GM11168 (cell line): ENCODE results near the gene TMEM207.

Experiments
- in situ Hi-C: fragments of 300-500 bp; cut with MboI; formaldehyde crosslinking; loops from one replicate; pipeline ENCODE4 v1.12.0; 2022; ENCODE audit warnings: low sequenced_read_pairs; ENCODE audit not compliant: unreplicated experiment

Gene TMEM207

DNA sequence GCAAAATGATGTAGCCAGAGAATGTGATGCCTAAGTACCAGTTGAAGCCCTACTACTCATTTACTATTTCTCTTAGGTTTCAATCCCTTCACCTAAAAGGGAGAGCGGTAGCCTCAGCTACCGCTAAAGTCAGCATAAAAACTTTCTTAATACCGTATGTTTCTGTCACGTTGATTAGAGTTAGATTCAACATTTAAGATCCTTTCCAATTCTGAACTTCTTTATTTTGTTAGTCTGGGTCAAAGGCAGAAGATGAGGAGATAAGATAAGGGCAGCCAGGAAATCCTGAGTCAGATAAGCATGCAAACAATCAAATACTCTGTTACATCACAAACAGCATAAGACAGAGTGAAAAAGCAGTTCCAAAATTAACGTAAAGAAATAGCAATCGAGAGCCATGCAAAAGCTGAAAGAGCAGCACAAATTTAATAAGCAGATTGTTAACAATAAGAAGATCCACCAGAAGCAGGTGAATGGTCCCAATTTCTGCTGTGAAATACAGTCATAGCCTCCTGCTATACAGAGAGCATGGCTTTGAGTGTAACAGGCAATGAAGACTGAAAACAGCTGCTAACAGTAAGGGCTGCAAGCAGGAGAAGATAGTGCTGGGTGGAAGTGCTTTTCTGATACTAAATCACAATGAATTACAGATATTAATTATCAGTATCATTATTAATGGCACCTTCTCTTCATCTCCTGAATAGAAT lies 3.0 kb downstream of the TMEM207 start:
- in situ Hi-C loops = no loop called here

DNA sequence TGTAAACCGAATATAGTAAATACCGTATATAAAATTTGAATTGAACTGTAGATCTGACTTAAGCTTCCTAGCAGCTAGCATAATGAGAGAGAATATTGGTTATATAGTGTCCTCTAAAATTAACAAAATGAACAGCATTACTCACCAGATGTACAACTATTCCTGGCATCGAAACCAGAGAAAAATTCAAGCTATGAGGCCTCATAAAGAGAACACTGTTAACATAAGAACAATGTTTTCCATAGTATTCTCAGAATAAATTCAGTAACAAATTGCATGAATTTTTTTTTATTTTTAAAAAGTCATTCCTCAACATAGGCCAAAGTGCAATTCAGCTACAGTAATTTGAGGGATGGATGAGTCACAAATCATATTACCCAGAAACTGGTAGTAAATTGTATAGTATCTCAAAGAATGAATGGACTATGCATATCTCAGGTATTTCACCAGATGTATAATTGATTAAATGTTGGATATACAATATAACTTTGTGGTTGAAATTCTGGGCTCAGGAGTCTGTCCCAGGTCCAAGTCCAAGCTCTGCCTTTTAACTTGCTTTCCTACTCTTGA lies 5.0 kb downstream of the TMEM207 start:
- in situ Hi-C loops = no loop called here

DNA sequence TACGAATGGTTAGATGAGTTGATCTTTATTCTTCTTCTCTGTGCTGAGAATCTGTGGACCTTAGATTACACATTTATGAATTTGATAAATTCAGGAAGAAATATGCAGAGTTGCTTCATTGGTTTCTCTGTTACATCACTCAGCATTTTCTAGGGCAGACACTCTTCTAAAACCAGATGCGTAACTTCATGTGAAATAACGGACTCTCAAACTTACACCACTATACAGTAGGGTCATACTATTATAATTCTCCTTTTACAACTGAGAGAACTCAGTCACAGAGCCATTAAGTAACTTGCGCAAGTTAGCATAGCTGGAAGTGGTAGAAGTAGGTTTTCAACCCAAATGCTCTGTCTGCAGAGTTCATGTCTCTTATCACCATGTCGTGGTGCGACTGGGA lies 5.7 kb downstream of the TMEM207 start:
- in situ Hi-C loops = no loop called here

DNA sequence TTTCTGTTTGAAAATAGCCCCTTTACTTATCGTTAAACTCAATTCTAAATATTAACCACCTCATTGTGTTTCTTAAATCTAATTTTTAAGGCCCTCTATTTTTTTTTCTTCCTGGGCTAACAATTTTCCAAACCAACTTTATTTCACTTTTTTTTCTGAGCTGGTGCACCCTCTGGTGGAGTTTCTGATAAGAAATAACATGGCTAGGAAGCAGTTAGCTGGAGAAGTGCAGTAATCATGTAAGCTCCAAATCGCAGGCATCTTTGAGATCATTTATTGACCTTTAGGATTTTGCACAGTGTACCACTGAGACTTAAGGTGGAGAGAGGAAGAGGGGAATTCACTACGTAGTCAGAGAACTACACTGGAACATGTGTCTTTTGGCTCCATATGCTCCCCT lies 6.4 kb downstream of the TMEM207 start:
- in situ Hi-C loops = no loop called here

DNA sequence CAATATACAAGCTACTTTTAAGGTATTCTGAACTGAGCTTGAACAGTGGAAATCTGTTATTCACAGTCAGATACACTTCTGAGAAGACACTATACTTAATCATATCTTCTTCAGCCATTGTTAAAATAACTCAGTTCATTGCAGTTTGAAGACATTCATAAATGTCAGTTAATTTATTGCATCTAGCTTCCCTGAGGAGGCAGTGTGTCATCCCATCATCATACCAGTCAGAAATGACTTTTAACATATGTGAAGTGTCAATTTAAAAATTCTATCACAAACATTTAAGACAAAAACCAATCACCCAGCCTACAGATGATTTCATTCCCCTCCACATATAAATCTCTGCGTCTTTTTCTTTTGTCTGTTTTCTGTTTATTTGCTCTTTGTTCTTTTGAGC lies 7.5 kb downstream of the TMEM207 start:
- in situ Hi-C loops = no loop called here

DNA sequence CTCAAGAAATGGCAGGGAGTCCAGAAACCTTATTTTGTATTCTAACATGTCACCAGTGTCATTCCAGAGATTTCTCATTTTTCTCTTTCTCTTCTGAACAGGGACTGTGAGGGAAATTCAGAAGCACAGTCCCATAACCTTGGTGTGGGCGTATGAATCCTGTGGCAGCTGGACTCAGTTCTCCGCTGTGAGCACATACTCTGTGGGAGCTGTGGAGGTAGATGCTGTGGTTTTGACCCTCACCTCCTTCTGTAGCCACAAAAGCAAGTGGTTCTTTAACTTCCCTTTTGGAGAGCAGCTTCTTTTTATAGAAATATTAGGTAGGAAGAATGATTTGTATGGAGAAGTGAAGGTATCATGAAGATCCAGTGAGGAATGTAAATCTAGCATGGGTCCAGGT lies 13.4 kb downstream of the TMEM207 start:
- in situ Hi-C loops = no loop called here

DNA sequence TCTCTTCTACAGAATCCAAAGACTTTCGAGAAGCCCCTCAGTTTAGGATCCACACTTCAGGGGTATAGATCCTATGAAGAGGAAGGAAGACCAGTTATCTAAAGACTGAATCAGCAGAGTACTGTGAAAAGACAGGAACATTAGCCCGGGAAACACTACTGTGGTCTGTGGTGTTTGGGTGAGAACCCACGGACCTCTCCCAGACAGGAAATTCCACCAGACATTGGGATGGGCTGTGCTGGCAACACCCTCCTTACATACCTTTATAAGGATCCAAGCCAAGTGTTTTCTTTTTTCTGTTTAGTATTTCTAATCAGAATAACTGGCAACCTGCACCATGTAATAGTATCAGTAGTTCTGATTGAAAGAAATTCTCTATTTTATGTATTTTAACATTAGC lies 14.1 kb downstream of the TMEM207 start:
- in situ Hi-C loops = no loop called here

DNA sequence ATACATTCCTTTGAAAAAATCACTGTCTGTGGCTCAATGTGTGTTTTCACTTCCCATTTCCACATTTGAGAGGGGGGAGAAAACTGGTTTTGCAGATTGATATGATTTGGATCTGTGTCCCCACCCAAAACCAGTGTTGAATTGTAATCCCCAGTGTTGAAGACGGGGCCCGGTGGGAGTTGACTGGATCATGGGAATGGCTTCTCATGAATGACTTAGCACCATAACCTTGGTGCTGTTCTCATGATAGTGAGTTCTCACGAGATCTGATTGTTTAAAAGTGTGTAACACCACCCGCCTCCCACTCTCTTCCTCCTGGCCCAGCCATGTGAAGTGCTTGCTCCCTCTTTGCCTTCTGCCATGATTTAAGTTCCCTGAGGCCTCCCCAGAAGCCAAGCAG lies 16.1 kb downstream of the TMEM207 start:
- in situ Hi-C loops = no loop called here

DNA sequence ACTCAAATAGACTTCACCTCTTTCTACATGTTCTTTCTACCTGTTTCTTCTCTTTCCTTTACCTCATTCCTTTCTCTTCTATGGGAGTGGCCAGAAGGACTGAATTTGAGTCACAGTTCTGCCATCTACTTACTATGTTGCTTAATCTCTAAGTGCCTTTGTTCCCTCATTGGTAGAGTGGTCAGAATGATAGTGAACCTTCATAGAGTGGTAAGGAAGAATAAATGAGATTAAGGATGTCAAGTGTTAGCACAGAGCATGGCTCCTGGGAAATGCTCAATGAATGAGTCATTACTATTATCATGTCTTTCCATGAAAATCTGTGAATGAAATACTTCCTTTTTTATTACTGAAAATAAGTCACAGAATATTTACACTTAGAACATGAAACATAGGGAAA lies 17.5 kb downstream of the TMEM207 start:
- in situ Hi-C loops = no loop called here

DNA sequence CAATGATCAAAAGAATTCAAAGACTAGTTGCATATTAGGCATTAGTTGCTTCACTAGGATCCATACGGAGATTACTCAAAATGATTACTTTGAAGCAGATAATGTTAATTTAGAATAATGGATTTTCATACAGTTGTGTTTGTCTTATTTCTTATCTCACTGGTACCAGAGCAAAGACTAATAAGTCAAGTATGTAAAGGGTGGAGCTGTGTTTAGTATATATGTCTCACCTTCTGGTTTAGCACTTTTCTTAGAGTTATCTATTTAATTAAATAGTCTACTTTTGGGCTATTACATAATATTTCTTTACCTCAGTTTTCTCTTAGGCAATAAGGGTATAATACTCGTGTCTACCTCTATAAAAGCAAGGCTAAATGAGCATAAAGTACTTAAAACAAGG lies 18.8 kb downstream of the TMEM207 start:
- in situ Hi-C loops = no loop called here

DNA sequence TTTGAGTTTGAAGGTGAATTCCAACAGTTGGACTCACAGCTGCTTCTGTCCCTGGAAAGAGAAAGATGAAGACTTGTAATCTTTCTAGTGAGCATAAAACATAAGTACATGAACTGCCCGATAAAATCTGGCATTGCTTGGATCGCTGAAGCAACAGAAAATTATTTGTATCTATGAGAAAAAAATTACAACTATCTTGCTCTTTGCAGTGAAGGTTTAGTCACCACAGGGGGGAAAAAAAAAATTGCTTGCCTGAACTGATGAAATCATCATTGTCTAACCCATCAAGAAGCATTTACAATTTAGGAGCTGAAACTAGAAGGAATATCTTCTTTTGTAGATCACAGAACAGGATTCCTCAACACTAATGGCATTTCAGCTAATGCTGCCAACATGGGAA lies 20.0 kb downstream of the TMEM207 start:
- in situ Hi-C loops = loop anchor here (10.0 kb wide), 1 partner anchor 465 kb away; no protein-coding TSS in a partner anchor

DNA sequence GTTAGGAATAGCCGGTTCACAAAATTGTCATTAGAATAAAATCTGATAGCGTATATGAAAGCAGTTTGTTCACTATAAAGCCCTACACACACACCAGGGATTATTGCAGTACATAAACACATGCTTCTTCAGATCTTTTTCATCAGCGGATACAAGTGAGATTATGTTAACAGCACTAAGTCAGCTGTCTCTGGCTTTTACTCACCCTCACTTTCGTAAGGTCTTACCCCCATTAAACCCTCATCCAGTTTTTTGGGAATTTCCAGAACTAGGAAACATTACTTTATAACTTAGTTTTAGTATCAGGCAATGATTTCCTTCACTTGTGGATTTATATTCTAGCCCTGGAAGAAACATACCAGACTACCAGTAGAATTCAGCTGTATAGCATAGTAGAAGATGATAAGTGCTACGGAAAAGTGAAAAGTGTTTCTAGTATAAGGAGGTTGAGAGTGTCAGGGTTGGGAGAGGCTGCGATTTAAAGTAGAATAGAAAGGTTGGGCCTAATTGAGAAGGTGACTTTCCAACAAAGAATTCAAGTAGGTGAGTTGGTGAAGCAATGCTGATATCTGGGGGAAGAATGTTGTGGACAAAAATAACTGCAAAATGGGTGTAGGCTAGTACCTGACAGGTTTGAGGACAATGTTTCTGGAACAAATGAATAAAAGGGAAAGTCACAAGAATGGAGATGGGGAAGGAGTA lies 22.7 kb downstream of the TMEM207 start:
- in situ Hi-C loops = loop anchor here (10.0 kb wide), 1 partner anchor 462 kb away; no protein-coding TSS in a partner anchor

DNA sequence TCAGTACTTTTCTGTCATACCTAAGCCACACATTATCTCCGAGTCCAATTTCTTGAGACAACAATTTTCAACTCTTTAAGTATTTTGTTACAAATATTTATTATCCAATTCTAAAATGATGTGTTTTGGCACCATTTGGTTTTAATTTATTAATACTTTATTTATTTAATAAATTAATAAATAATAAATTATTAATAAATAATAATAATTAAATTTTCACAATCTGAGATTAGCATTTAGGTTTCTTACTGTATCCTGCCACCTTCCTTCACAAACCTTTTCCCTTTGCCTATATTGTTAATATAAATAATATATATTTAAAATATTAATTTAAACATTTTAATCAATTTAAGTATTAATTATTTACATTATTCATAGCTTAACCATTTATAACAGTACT lies 23.9 kb downstream of the TMEM207 start:
- in situ Hi-C loops = loop anchor here (10.0 kb wide), 1 partner anchor 461 kb away; no protein-coding TSS in a partner anchor

DNA sequence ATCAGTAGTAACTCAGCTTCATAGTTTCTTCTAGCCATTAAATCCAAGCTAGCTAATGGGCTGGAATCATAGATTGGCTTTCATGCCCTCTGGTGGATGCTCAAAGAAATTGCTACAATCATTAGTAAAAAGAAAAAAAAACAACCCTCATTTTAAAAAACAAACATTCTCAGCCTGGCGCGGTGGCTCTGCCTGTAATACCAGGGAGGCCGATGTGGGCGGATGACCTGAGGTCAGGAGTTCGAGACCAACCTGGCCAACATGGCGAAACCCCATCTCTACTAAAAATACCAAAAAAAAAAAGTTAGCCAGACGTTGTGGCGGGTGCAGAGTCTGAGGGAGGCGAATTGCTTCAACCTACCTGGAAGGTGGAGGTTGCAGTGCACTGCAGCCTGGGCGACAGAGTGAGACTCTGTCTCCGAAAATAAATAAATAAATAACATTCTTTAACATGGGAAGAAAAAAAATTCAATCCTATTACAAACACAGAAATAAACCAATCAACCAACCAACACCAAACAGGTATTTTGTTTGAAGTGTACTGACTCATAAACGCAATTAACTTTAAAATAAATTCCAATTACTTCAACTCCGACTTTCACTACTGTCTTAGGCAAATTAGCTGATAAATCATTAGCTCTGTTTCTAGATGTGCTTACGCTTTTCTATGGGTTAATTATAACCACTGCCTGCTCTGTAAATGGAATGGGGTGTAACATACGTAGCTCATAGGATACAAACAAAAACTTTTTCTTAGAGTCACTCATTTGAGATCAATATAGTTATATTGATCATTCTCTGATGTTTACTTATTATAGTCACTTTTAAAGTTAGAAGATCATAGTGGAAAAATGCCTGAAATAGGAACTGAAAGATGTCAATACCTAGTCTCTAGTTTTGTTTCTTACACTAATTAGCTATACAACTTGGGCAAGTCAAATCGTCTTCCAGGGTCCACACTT lies 24.9 kb downstream of the TMEM207 start:
- in situ Hi-C loops = loop anchor here (10.0 kb wide), 1 partner anchor 460 kb away; no protein-coding TSS in a partner anchor

DNA sequence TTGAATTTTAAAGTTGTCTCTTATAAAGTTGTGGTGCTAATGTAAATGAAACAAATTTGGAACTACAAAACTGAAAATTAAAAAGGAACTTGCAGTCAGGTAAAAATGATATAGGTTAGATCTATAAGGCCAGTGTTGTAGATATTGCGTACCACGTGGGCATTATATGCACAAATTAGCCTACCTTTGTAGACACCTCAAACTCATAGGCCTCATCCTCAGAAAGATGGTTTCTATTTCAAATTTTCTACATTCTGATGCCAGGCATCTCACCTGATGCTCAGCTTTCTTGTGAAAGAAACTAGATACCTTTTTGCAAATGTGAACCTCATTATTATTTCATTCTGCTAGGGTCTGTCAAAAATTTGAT lies 25.6 kb downstream of the TMEM207 start:
- in situ Hi-C loops = loop anchor here (10.0 kb wide), 1 partner anchor 459 kb away; no protein-coding TSS in a partner anchor

DNA sequence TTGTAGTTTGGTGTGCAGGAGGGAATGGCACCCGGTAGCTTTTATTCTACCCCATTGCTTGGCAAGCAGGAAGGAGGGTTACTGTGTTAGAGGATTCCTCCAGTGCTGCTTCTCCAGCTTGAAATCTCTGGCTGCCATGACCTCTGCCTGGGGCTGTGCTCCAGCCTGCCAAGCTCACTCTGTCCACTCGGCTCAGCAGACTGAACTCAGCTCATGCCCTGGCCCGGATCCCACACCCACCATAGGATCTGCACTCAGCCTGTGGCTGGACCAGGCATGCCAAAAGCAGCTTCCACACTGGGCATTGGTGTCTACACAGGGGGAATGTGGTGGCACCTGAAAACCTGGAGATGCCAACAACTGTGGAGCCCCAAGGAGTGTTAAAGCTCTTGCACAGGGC lies 35.4 kb downstream of the TMEM207 start:
- in situ Hi-C loops = no loop called here

DNA sequence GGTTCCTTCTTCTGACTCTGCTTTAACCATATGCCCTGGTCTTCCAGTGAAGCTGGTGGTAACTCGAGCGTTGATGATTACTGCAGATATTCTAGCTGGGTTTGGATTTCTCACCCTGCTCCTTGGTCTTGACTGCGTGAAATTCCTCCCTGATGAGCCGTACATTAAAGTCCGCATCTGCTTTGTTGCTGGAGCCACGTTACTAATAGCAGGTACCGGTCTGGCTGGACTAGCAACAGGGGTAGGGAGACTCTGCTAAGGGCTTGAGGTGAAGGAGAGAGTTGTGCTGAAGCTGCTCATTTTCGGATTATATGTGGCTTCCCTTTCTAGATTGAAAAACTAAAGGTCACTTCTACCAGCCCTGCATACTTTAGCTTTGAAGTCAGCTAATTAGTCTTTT lies 45.0 kb downstream of the TMEM207 start:
- in situ Hi-C loops = no loop called here

DNA sequence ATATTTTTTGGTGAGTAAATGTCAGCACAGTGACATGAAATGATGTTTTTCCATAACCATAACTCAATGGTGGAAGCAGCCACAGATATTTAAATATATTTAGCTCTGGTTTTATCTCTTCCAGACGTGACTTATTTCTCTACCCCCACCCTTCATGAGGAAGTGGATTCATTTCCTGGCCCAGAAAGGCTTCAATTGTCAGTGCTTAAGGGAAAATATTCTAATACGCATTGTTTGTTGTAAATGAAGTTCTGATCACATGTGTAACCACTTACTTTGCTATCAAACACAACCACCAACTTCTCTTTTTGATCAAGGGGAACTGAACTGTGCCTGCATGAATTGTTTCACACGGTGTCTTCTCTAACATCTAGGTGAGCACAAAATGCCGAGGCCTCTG lies 47.7 kb downstream of the TMEM207 start:
- in situ Hi-C loops = no loop called here

DNA sequence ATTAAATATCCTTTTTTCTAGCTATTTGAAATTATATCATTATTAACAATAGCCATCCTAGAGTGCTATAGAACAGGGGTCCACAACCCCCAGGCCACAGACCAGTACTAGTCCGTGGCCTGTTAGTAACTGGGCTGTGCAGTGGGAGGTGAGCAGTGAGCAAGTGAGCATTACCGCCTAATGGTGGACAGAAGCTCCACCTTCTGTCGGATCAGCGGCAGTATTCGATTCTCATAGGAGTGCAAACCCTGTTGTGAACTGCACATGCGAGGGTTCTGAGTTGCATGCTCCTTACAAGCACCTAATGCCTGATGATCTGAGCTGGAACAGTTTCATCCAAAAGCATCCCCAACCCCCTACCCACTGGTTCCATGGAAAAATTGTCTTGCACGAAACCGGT lies 50.0 kb downstream of the TMEM207 start:
- in situ Hi-C loops = no loop called here

DNA sequence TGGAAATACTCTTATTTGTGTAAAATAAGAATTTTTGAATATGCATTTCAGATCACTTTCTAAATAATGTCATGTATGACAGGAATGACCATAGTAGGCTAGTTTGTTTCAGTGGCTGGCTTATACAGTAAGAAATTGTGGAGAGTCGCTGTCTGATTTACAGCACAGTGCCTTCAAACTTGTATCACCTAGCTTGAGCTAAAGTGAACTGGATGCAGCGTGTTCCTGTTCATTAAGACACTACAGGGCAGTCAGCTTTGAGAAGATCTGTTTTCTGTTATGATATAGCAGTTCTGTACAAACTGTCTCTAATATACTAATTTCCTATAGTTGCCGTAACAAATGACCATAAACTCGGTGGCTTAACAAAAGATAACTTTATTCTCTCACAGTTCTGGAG lies 51.8 kb downstream of the TMEM207 start:
- in situ Hi-C loops = no loop called here
